BE2C (cell line): ENCODE measurements around the gene FABP1.

Experiments
- DNase-seq: peaks from one replicate; pipeline ENCODE4 v3.0.0-alpha.2; 2020
- H3K27me3 ChIP-seq: fragments of 250-450 bp; sonication (Bioruptor Pico); 2 replicates; pipeline ENCODE4 v1.5.1; 2020; ENCODE audit warnings: mild to moderate bottlenecking
- H3K36me3 ChIP-seq: fragments of 250-450 bp; sonication (Bioruptor Pico); 2 replicates; pipeline ENCODE4 v1.5.1; 2020; ENCODE audit warnings: mild to moderate bottlenecking
- H3K4me1 ChIP-seq: fragments of 250-450 bp; sonication (Bioruptor Pico); 2 replicates; pipeline ENCODE4 v1.5.1; 2020
- H3K4me3 ChIP-seq: 2 replicates; pipeline ENCODE4 v1.5.1; 2011; ENCODE audit warnings: low read depth, low read length
- H3K9me3 ChIP-seq: fragments of 250-450 bp; sonication (Bioruptor Pico); 2 replicates; pipeline ENCODE4 v1.5.1; 2020
- TF ChIP-seq, protein P1 (sequence below): IDR thresholded peaks from 2 replicates; pipeline ENCODE4 v1.5.1; 2012; ENCODE audit warnings: mild to moderate bottlenecking, low read depth, low read length

FABP1 gene

DNA sequence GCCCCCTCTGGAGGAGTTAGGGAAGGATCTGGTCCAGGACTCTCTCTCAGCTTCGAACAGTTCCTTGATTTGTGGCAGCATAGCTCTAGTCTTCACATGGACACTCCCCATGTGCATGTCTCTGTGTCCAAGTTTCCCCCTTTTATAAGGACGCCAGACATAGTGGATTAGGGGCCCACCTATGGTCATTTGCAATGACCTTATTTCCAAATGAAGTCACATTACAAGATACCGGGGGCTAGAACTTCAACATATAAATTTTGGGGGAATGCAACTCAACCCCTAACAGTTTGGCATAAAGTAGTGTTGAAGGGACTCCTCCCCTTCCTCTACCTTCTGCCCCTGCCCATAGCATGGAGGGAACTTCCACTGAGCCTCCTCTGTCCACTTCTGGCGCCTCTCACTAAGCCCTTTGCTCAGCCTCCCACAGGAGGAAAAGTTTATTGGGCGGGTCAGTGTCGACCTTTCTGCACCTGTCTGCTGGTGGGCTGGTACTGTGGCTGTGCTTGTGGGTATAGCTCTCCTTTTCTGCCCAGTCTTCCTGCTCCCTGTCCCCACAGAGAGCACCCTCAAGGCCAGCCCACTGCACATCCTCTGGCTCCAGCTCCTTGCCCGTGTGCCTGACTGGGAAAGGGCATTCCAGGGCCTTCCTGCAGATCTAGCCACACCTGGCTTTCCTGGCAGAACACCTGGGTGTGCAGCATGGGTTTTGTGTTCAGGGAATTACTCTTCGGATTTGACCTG, 5.5 kb downstream of the FABP1 start:
- Histone ChIP-seq H3K36me3 (no peaks in the 10 kb centered on the region), H3K4me3 (no peak overlapping the region), H3K4me1 (no peaks in the 10 kb centered on the region), H3K9me3 (no peaks in the 10 kb centered on the region), H3K27me3 (no peaks in the 10 kb centered on the region)
- no peak for DNase-seq
- TF ChIP-seq, protein P1, sequence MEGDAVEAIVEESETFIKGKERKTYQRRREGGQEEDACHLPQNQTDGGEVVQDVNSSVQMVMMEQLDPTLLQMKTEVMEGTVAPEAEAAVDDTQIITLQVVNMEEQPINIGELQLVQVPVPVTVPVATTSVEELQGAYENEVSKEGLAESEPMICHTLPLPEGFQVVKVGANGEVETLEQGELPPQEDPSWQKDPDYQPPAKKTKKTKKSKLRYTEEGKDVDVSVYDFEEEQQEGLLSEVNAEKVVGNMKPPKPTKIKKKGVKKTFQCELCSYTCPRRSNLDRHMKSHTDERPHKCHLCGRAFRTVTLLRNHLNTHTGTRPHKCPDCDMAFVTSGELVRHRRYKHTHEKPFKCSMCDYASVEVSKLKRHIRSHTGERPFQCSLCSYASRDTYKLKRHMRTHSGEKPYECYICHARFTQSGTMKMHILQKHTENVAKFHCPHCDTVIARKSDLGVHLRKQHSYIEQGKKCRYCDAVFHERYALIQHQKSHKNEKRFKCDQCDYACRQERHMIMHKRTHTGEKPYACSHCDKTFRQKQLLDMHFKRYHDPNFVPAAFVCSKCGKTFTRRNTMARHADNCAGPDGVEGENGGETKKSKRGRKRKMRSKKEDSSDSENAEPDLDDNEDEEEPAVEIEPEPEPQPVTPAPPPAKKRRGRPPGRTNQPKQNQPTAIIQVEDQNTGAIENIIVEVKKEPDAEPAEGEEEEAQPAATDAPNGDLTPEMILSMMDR, result no peak

DNA sequence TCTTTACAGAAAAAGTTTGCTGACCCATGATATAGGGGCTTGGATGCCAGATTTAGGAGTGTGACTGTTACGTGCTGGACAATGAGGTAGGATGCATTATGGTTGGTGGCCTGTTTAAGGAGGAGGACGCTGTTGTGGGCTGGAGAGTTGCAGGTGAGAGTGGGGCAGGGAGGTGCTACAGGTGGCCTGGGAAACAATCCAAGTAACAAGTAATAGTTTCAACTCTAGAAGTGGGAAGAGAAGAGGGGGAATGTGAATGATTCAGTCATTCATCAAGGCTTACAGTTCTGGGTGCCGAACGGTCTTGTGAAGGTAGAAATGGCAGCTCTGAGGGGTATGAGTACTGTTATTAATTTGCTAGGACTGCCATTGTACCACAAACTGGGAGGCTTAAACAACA, 6.2 kb downstream of the FABP1 start:
- TF ChIP-seq, protein P1, result no peak
- DNase-seq, result no peak
- Histone ChIP-seq H3K4me3 (no peak overlapping the region), H3K4me1 (no peaks in the 10 kb centered on the region), H3K9me3 (no peaks in the 10 kb centered on the region), H3K27me3 (no peaks in the 10 kb centered on the region), H3K36me3 (no peaks in the 10 kb centered on the region)

DNA sequence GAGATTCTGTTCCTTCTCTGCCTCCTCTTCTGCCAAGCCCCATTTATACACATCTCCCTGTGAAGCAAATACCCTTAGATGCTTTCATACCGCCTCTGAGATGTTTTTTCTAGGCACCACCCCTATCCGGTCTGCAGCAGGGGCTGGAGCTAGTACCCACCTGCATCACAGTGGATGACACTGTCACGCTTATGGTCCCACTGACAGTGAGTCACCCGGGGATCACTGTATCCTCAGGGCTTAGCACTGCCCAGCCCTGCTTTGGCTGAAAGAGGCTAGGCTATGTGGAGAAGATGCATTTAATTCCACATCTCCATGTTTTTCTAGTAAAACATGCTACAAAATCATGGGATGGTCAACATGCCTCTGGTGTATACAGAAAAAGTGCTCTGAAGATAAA, 9.9 kb downstream of the FABP1 start:
- Histone ChIP-seq H3K27me3 (no peaks in the 10 kb centered on the region), H3K4me3 (no peak overlapping the region), H3K36me3 (no peaks in the 10 kb centered on the region), H3K4me1 (no peaks in the 10 kb centered on the region), H3K9me3 (no peaks in the 10 kb centered on the region)
- TF ChIP-seq, protein P1, result no peak
- no peak for DNase-seq

DNA sequence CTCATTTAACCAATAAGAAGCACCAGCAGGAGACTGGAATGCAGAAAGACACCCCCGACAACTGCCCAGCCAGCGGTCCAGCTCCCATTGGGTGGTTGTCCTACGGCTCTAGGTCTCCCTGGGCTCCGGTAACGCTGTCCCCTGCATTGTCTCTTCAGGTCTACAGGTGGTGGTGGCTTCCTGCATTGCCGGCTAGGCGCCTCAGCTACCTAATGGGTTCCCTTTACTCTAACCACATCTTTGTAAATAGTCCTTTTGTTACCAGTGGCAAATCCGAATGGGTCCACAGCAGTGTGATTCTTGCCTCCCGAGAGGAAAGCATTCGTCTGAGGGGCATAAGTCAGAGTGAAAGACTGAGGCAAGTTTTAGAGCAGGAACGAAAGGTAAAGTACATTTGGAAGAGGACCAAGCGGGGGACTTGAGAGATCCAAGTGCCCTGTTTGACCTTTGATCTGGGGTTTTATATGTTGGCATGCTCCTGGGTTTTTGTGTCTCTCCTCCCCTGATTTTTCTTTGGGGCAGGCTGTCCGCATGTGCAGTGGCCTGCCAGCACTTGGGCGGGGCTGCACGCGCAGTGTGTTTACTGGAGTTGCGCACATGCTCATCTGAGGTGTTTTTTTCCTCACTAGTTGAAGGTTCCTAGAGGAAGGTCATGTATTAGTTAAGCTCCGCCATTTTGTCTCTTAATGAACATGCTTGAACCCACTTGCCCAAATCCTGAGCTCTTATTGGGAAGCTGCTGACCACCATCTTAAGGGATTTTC, 11.0 kb downstream of the FABP1 start:
- H3K36me3 ChIP-seq, result no peaks in the 10 kb centered on the region
- no peaks in the 10 kb centered on the region for H3K4me1 ChIP-seq
- no peaks in the 10 kb centered on the region for H3K27me3 ChIP-seq
- no peak for DNase-seq
- H3K9me3 ChIP-seq, result no peaks in the 10 kb centered on the region
- TF ChIP-seq, protein P1, result no peak
- no peak overlapping the region for H3K4me3 ChIP-seq

DNA sequence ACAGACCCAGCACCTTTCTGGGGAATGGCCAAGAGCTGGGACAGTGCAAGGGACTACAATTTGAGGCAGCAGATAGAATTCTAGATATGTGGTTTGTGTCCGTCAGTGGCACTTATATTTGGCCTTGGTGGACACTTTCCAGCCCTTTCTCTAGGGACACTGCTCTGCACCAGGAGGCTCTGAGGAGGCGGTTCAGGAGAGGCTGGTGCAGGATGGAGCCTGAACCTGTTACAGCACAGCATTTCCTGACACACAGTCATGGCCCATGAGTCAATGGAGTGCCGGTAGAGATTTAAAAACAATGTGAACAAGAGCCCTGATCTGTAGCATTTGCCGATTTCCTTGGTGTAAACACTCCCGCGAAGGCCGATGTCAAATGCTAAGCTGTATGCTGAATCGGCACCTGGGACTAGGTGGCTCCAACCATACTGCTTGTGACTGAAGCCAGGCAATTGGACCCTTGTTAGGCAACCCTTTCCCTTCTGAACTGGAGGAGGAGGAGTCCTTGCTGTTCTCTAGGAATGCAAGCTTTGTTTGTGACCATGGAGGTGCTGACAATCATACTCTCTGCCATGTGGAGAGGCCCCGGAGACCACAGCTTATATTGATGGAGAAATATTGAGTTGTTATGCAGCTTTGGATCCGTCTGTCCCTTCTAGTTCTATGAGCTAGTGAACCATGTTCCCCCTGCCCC, 11.9 kb downstream of the FABP1 start:
- no peaks in the 10 kb centered on the region for H3K4me1 ChIP-seq
- TF ChIP-seq, protein P1, result no peak
- no peaks in the 10 kb centered on the region for H3K27me3 ChIP-seq

More for the DNA sequence above, 11.9 kb downstream of the FABP1 start:
- DNase-seq, result no peak
- Histone ChIP-seq H3K9me3 (no peaks in the 10 kb centered on the region), H3K36me3 (no peaks in the 10 kb centered on the region), H3K4me3 (no peak overlapping the region)
